Putamen (tissue), 1 donor: ENCODE measurements around the gene NFIX.

Experiments used
- DNase-seq: peaks from one replicate; pipeline ENCODE4 v3.0.0-alpha.2; 2016; ENCODE audit warnings: low spot score

NFIX gene

GRCh38 chr19:13008926-13009787 lies 13.9 kb downstream of the NFIX start:
- DNase-seq: no peak

DNA sequence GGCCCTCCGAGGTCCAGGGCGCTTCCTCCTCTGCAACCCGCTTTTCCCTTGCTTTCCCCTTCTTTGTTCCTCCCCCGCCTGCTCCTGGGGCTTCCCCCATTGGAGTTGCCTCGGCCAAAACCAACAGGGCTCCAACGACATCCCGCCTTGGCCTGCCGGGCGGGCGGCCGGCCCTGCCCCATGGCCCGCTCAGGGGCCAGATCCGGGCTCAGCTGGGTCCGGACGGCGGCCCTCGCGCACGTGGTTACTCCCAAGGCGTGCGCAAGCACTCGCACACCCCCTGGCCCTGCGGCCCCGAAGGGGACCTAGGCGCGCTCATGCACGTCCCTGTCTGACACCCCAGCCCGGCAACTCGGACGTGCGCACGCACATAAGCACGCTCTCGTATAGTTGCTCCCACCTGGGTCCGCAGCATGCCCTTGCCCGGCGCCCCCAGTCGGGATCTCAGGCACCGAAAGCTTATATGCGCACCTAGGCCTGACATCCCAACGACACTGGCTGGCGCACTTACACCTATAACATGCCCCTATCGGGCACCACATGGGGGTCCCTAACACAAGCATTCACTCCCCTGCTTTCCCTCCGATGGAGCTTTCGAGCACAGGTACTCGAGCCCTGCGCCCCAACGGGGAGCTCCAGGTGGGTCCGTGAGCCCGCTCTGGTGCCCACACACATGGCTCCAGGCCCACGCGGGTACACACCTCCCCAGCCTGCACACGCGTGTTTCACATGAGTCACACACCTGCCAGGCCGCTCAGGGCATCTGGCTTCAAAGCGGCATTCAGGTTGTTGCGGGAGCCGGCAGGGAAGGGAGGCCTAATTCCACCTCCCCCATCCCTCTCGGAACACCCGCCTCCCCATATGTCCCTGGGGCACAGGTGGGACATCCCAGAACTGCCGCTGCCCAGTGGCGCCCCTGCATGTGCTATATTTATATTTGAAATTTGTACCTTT lies 15.0 kb downstream of the NFIX start:
- no peak for DNase-seq

DNA sequence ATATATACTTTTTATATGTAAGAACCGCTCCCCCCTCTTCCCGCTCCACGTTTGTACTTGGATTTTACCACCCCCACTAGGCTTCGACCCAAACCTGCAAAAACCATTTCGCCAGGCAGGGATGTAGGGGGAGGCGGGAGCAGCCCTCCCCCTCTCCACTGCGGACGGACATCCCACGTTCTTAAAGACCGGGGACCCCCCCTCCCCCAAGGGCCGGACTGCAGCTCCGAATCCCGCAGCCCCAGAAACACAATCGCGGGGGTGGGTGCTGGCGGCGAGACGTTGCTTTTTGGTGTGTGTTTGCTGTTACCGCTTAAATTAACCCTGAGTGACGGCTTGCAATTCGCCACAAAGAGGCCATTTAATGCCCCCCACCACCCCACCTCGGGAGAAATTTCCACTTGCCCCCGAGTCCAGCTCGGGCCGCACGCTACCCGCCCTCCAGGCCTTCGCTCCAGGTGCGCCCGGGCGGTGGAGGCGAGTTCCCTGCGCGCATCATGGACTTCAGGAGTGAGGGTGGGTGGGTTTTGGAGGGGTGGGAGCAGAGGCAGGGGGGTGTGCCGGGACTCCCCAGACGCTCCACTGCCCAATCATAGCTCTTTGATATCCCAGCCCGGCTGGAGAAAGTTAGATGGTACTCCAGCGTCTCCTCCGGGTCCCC lies 15.8 kb downstream of the NFIX start:
- no peak for DNase-seq

- DNase-seq: no peak
Measured at GRCh38 chr19:13011653-13012389, 16.5 kb downstream of the NFIX start.

DNA sequence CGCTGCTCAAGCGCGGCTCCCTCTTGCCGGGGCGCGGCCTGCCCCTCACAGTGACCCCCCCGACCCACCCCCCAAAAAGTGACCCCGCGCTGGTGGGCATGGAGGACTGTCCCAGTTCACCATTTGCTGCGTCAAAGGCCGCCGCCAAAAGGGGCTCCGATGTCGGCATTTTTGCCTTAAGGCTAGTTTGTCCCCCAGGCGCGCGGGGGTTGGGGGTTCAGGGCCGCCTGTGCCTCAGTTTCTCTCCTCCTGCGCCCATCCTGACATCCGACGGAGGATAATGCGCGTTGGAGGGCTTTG lies 17.1 kb downstream of the NFIX start:
- DNase-seq: no peak

GRCh38 chr19:13012690-13013608 lies 17.7 kb downstream of the NFIX start:
- no peak for DNase-seq

GRCh38 chr19:13013649-13014048 lies 18.4 kb downstream of the NFIX start:
- no peak for DNase-seq

DNA sequence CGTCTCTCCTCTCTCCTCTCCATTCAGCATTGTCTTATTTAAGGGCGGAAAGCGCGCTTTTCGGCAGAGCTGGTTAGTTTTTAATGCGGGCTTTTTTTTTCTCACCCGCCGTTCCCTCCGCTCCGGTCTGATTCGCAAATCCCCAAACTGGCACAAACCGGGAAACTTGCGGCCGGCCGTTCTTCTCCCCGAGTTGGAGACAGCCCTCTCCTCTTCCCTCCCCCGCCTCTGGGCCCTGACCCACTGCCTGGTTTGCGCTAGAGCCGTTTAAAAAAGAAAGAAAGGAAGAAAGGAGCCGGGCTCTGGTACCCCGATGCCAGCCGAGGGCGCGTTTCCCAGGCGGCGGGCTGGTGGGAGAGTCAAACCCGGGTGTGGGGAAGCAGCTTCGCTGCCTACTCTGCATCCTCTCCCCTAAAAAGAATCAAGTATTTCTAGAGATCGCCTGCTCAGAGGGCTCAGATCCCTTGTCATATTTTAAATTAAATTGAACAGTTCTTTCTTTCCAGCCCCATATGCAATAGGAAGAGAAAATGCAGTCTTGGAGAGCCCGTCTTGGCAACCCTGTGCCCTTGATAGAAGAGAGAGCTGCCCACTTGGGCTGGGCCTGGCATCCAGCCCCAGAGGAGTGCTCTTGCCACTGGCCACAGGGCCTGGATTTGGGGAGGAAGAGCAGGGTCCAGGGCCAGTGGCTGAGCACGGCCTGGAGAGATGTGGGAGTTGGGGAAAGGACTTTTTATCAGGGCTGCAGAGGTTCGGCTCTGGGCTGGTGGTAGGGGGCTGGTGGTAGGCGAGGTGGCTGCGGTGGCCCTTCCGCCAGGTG lies 19.0 kb downstream of the NFIX start:
- peak; percentile 83 for DNase-seq

- DNase-seq: no peak
Measured at GRCh38 chr19:13014921-13015280, 19.6 kb downstream of the NFIX start.

- no peak for DNase-seq
Measured at GRCh38 chr19:13015361-13016223, 20.3 kb downstream of the NFIX start.

- DNase-seq: no peak
Measured at GRCh38 chr19:13016245-13016627, 21.0 kb downstream of the NFIX start.

DNA sequence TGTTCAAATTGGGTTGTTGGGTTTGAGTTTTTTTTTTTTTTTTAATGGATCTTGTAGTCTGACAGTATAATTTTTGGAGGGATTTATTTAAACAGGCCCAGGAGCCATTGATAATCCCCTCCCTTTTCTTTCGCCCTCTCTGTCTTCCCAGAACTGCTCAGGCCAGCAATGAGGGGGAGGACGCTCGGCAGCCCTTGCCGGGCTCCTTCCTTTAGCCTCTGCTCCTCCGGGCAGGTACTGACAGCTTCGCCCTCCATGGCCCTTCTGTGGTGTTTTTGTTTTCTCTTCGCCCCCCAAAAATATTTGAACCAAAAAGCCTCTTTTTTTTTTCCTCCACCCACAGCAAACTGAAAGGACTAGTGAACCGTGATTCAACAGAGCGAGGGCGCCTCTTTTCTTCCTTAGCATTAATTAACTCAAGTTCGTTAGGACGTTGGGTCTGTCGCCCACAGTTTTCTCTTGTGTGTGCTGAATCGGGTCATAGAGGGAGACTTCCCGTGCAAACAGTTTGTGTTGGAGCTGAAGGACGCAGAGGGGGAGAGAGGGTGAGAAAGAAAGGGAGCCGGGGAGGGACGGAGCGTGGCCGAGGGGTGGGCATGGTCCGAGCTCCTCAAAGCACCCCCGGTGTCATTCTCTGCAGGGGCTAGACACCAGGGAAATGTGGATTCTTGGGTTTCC lies 21.5 kb downstream of the NFIX start:
- DNase-seq: no peak

DNA sequence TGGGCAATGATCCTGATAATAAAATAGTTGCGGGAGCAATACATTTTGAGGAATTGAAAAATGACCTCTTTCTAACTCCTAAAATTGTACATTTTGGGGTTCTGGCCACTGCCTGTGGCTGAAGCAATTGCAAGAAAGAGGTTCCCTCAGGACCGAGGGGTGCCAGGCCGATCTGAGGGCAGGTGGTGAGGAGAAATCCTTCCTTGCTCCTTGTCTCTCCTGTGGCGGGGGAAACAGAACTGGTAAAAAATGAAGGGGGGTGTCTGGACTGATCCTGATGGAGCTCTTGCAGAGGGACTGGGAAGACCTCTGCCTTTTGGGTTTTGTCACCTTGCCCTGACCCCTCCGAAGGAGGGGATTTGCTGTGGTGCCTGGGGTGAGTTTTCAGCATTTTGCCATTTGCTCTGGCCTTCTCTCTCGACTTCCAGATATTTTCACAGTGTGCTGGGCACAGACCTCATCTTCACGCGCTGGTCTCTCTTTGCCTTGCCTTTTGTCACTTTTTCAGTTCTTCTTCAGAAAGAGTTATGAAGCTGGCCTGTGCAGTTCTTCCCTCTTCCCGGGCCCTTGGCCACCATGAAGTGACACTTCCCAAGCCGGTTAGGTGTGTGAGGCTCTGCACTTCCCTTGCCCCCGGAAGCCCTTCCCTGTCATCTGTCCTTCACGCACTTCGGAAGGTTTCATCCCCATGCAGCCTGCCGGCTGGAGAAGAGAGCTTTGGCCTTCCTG lies 22.2 kb downstream of the NFIX start:
- DNase-seq: no peak

DNA sequence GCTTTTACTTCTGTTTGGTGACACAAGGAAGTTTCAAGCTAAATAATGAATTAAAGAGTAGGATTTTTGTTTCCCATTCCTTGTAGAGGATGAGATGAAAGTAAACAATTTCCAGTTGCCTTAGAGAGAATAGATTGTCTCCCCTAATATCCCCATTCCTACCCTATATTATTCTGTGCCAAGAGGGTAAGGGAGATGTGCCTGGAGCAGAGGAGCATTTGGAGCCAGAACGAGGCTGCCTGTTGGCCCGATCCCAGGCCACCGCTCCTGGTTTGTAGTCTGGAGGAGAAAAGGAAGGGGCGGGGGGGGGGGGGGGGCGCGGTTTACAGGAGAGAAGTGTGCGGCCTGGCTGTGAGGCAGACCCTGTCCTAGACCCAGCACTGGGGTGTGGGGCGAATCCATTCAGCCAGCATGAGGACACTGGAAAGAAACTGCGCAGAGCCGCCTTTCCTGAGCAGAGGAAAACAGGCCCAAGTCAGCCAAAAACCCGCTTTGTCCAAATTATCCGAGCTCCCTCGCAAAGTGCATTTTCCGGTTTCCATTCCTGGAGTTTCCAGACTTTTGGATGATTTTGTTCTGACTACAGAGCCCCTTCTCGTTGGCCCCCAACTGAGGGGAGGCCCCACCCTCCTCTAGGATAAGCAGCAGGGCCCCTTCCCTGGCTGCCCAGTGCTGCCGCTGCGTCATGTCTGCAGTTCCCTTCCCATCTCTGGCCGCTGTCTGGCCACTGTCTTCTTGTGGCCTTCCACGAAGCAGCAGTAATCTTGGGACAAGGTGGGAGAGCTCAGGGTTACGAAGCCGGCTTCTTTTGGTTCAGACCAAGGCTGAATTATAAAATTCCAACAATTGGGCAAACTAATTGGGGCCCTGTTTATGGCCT lies 23.0 kb downstream of the NFIX start:
- no peak for DNase-seq

- DNase-seq: no peak
Measured at GRCh38 chr19:13019332-13019731, 24.1 kb downstream of the NFIX start.

- no peak for DNase-seq
Measured at GRCh38 chr19:13020002-13020414, 24.7 kb downstream of the NFIX start.
